Endodermal cell (in vitro differentiated cells): Measurements from ENCODE around the gene OCRL. TPM values are rescaled to one million over a fixed set of nuclear protein-coding genes. Genes with fewer than 3 reads are reported as not detected.

ENCODE experiments used
- DNase-seq: peaks from one replicate; pipeline ENCODE4 v3.0.0-alpha.2; 2017
- H3K27ac ChIP-seq: 2 replicates; pipeline ENCODE4 v1.5.1; 2013; ENCODE audit warnings: mild to moderate bottlenecking, low read depth, low read length, moderate library complexity
- H3K27me3 ChIP-seq: 2 replicates; pipeline ENCODE4 v1.6.1; 2013; ENCODE audit warnings: mild to moderate bottlenecking, low read length, moderate library complexity; ENCODE audit not compliant: insufficient read depth, control insufficient read depth, poor library complexity, severe bottlenecking
- H3K36me3 ChIP-seq: 2 replicates; pipeline ENCODE4 v1.7.0; 2013; ENCODE audit warnings: mild to moderate bottlenecking, low read length, moderate library complexity; ENCODE audit not compliant: control insufficient read depth, insufficient read depth
- H3K4me1 ChIP-seq: one replicate; pipeline ENCODE4 v1.7.0; 2013; ENCODE audit warnings: low read length; ENCODE audit not compliant: control insufficient read depth, insufficient read depth
- H3K4me3 ChIP-seq: 2 replicates; pipeline ENCODE4 v1.5.1; 2013; ENCODE audit warnings: mild to moderate bottlenecking, low read length, moderate library complexity
- H3K9ac ChIP-seq: 2 replicates; pipeline ENCODE4 v1.6.1; 2013; ENCODE audit warnings: mild to moderate bottlenecking, low read length, moderate library complexity; ENCODE audit not compliant: poor library complexity, severe bottlenecking; ENCODE audit errors: extremely low read depth
- H3K9me3 ChIP-seq: 2 replicates; pipeline ENCODE4 v1.6.1; 2013; ENCODE audit warnings: mild to moderate bottlenecking, low read length, moderate library complexity; ENCODE audit not compliant: control insufficient read depth
- H3K27ac Mint-ChIP-seq: 2 replicates; pipeline ENCODE4 v1.8.0; 2020; ENCODE audit warnings: mixed read lengths
- H3K27me3 Mint-ChIP-seq: 2 replicates; pipeline ENCODE4 v1.8.0; 2021; ENCODE audit warnings: mild to moderate bottlenecking, mixed read lengths; ENCODE audit not compliant: insufficient read depth
- H3K36me3 Mint-ChIP-seq: 2 replicates; pipeline ENCODE4 v1.8.0; 2020; ENCODE audit warnings: low read depth, mixed read lengths
- H3K4me1 Mint-ChIP-seq: 2 replicates; pipeline ENCODE4 v1.8.0; 2020; ENCODE audit warnings: mixed read lengths
- H3K4me3 Mint-ChIP-seq: 2 replicates; pipeline ENCODE4 v1.8.0; 2020; ENCODE audit warnings: mild to moderate bottlenecking, moderate library complexity, mixed read lengths
- H3K9me3 Mint-ChIP-seq: 2 replicates; pipeline ENCODE4 v1.8.0; 2020; ENCODE audit warnings: mild to moderate bottlenecking, mixed read lengths
- WGBS, 2 experiments: methylation state at CpG; one replicate each; pipeline versions ENCODE4 v1.1.5 to v1.1.7; 2013; ENCODE audit warnings: missing lambda C conversion rate in 2 of 2, mixed read lengths in 1 of 2; ENCODE audit not compliant: insufficient coverage in 1 of 2, insufficient read length in 1 of 2; 5-methylcytosine and 5-hydroxymethylcytosine counted together
- total RNA-seq, 2 donors: library from RNA; stranded (reverse); fragmentation: NEBNext Ultra II Directional in 1 of 2; extraction: Animal tissue kit (Norgen Biotek cat#: 25700) in 1 of 2; gene quantifications; 2 replicates in 1 of 2; 3 replicates in 1 of 2; pipeline ENCODE4 v1.2.1, GENCODE V29; 2021
- TF ChIP-seq, protein P1 (sequence below): fragments of 200-600 bp; sonication (generic); conservative IDR thresholded peaks from 2 replicates; pipeline ENCODE4 v1.5.0; 2021; ENCODE audit warnings: antibody characterized with exemption, mild to moderate bottlenecking

OCRL gene
- total RNA-seq, 2 donors from 2014 or later, result 14.2 to 27.0 TPM

- peaks cover 7% of the 10 kb centered on the region for H3K9me3 Mint-ChIP-seq
- no peak for DNase-seq
- no peaks in the 10 kb centered on the region for H3K9me3 ChIP-seq
- H3K27ac ChIP-seq, result no peak overlapping the region
- H3K27ac Mint-ChIP-seq, result no peak overlapping the region
- no peaks in the 10 kb centered on the region for H3K36me3 ChIP-seq
- H3K4me3 ChIP-seq, result no peak overlapping the region
- no peak overlapping the region for H3K4me3 Mint-ChIP-seq
- no peaks in the 10 kb centered on the region for H3K27me3 ChIP-seq
- H3K4me1 ChIP-seq, result peaks cover 4% of the 10 kb centered on the region
- H3K36me3 Mint-ChIP-seq, result no peaks in the 10 kb centered on the region
- peaks cover 6% of the 10 kb centered on the region for H3K4me1 Mint-ChIP-seq
- WGBS, 2 experiments, result 84 to 100% methylated on average over 2 to 3 of the region's 3 CpGs
- peaks cover 29% of the 10 kb centered on the region for H3K27me3 Mint-ChIP-seq
- TF ChIP-seq, protein P1, sequence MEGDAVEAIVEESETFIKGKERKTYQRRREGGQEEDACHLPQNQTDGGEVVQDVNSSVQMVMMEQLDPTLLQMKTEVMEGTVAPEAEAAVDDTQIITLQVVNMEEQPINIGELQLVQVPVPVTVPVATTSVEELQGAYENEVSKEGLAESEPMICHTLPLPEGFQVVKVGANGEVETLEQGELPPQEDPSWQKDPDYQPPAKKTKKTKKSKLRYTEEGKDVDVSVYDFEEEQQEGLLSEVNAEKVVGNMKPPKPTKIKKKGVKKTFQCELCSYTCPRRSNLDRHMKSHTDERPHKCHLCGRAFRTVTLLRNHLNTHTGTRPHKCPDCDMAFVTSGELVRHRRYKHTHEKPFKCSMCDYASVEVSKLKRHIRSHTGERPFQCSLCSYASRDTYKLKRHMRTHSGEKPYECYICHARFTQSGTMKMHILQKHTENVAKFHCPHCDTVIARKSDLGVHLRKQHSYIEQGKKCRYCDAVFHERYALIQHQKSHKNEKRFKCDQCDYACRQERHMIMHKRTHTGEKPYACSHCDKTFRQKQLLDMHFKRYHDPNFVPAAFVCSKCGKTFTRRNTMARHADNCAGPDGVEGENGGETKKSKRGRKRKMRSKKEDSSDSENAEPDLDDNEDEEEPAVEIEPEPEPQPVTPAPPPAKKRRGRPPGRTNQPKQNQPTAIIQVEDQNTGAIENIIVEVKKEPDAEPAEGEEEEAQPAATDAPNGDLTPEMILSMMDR, result no peak
- H3K9ac ChIP-seq, result no peak overlapping the region
Measured at GRCh38 chrX:129641469-129641868, 101.4 kb downstream of the OCRL start.

DNA sequence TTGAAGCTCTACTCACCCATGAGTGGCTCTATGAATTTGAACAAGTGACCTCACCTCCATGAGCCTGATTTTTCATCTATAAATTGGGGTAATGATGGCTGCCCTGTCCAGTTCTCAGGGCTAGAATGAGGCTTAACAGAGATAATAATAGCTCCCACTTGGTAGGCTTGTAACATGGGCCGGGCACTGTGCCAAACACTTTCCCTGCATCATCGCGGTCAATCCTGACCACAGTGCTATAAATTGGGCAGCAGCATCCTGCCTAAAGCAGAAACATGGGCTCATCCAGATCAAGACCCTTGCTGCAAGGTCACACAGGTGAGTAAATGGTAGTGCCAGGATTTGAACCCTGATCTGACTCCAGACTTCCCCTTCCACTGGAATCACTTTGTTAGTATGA lies 101.9 kb downstream of the OCRL start:
- Histone ChIP-seq H3K9me3 (no peaks in the 10 kb centered on the region), H3K9ac (no peak overlapping the region), H3K27ac (no peak overlapping the region), H3K4me3 (no peak overlapping the region), H3K4me1 (peaks cover 4% of the 10 kb centered on the region), H3K36me3 (no peaks in the 10 kb centered on the region), H3K27me3 (no peaks in the 10 kb centered on the region)
- Mint-ChIP-seq H3K36me3 (no peaks in the 10 kb centered on the region), H3K4me1 (peaks cover 6% of the 10 kb centered on the region), H3K27ac (no peak overlapping the region), H3K9me3 (peaks cover 7% of the 10 kb centered on the region), H3K27me3 (peaks cover 34% of the 10 kb centered on the region), H3K4me3 (no peak overlapping the region)
- WGBS, 2 experiments, result 89 to 94% methylated on average over 3 of the region's 3 CpGs
- no peak for DNase-seq
- TF ChIP-seq, protein P1, result no peak

Other genes starting within 250 kb of the OCRL start
- gene SMARCA1, start 16.8 kb upstream of the OCRL start, total RNA-seq, result 100 to 1,000 TPM in 1 of 2 donors, 10 to 100 TPM in 1; 83.3 to 146 TPM
- gene APLN, start 114.7 kb downstream of the OCRL start, total RNA-seq, result under 1 TPM in 1 of 2 donors, not detected in 1; 0.22 TPM
- gene XPNPEP2, start 198.7 kb downstream of the OCRL start, total RNA-seq, result under 1 TPM; 0.20 to 0.31 TPM
- gene SASH3, start 239.7 kb downstream of the OCRL start, total RNA-seq, result not detected